NB4 (cell line): ENCODE results near the gene ARL14EPL.

ENCODE experiments used
- DNase-seq: peaks from one replicate; pipeline ENCODE4 v3.0.0; 2010; ENCODE audit warnings: low read depth
- H3K4me3 ChIP-seq: one replicate; pipeline ENCODE4 v1.5.1; 2011; ENCODE audit warnings: mild to moderate bottlenecking, low read depth, low read length, moderate library complexity
- MYC ChIP-seq: IDR thresholded peaks from 2 replicates; pipeline ENCODE4 v1.6.1; 2011; ENCODE audit warnings: low read depth, low read length
- POLR2A ChIP-seq: IDR thresholded peaks from 2 replicates; pipeline ENCODE4 v1.6.1; 2011; ENCODE audit warnings: mild to moderate bottlenecking; ENCODE audit not compliant: insufficient read length; ENCODE audit errors: extremely low read depth
- TF ChIP-seq, protein P1 (sequence below): IDR thresholded peaks from one replicate; pipeline ENCODE4 v1.5.1; 2012; ENCODE audit warnings: low read depth, low read length
- TF ChIP-seq, protein P2 (sequence below): IDR thresholded peaks from 2 replicates; pipeline ENCODE4 v1.6.1; 2011; ENCODE audit warnings: low read depth, low read length

ARL14EPL gene

DNA sequence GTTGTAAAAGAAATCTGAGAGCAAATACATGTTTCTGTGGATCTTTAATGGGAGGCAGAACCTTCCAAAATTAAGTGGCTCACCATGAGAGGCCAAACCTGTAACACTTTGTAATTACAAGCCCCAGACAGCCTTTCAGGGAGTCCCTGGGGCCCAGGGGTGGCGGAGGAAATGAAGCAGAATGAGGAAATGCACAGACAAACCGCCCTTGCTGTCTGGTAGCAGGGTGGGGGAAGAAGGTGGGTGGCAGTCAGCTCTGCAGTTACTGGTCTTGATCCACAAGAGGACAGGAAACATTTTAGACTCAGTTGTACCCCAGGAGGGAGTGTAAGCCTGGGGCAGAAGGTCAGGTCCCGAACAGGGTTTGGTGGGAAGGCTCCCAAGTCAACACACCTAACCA is 6.5 kb downstream of the ARL14EPL start:
- no peak overlapping the region for H3K4me3 ChIP-seq
- TF ChIP-seq MYC (no peak), POLR2A (peak; percentile 23)
- DNase-seq = peak; percentile 90

DNA sequence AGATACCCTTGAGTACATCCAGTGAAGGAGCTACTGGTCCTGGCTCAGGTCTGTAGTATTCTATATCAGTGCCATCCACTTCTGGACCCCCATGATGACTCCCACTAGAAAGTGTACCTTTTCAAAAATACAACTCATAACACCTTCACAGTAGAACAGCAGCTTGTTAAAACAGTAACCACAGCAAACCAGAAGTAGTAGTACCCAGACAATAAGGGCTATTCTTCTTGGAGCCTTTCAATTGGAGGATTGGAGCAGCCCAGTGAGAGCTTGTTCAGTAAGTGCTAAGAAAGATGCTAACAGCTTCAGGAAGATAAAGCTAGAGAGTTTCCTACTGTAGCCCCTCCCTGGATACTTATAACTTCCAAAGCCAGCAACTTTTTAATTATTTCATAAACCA is 10.1 kb downstream of the ARL14EPL start:
- no peak overlapping the region for H3K4me3 ChIP-seq
- TF ChIP-seq POLR2A (no peak), MYC (no peak)
- TF ChIP-seq, protein P1, sequence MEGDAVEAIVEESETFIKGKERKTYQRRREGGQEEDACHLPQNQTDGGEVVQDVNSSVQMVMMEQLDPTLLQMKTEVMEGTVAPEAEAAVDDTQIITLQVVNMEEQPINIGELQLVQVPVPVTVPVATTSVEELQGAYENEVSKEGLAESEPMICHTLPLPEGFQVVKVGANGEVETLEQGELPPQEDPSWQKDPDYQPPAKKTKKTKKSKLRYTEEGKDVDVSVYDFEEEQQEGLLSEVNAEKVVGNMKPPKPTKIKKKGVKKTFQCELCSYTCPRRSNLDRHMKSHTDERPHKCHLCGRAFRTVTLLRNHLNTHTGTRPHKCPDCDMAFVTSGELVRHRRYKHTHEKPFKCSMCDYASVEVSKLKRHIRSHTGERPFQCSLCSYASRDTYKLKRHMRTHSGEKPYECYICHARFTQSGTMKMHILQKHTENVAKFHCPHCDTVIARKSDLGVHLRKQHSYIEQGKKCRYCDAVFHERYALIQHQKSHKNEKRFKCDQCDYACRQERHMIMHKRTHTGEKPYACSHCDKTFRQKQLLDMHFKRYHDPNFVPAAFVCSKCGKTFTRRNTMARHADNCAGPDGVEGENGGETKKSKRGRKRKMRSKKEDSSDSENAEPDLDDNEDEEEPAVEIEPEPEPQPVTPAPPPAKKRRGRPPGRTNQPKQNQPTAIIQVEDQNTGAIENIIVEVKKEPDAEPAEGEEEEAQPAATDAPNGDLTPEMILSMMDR = no peak
- TF ChIP-seq, protein P2, sequence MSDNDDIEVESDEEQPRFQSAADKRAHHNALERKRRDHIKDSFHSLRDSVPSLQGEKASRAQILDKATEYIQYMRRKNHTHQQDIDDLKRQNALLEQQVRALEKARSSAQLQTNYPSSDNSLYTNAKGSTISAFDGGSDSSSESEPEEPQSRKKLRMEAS = no peak
- DNase-seq = no peak

DNA sequence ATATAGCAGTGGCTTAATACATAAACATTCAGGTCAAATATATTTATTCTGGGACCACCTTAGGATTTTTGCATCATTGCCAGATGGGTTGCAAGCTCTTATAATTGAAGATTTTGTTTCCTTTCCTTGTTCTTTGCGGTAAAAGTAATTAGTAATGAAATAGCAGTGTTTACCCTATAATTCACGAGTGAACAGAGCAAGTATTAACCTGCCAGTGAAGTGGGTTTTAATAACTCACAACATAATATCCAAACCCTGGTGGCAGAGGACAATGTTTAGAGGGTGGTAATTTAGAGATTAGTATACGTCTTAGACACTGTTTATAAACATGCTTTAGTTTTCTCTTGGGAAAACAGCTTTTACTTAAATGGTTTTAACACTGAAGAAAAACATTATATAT is 11.8 kb downstream of the ARL14EPL start:
- DNase-seq = no peak
- H3K4me3 ChIP-seq = no peak overlapping the region
- TF ChIP-seq, protein P2 = no peak

DNA sequence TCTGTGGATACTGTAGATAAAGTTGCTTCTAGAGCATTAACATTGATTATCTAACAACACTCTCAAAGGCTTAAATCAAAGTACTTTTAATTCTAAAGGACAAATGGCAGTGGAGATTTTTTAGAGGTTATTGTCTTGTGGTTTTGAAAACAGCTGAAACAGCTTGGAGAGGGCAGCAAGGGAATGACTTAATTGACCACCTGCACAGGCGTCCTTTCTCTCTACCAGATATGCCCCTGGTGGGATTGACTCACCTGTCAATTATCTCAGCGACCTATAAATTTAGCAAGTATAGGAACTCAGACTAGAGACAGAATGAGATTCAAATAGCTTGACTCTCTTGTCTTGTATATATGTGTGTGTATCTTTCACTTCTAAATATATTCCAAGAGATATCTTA is 13.5 kb downstream of the ARL14EPL start:
- no peak overlapping the region for H3K4me3 ChIP-seq
- DNase-seq = no peak

DNA sequence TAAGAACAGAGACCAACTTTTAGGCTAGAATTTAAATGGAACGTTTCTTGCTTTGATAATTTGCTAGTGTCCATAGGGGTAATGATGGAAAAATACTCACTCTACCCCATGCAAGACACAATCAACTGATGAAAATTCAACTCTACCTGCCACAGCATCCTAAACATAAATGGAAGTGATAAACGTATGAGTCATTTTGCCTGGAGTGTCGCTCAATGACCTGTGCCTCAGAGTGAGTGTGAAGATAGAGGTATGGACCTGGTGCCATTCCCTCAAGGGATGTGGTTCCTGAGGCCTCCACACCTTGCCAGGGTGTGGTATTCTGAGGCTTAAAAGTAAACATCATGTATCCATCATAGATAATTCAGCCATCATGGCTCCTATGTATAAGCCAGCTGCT is 14.0 kb downstream of the ARL14EPL start:
- H3K4me3 ChIP-seq = no peak overlapping the region
- DNase-seq = no peak
- TF ChIP-seq, protein P1 = no peak
- TF ChIP-seq, protein P2 = no peak
- no peak for TF ChIP-seq MYC
- TF ChIP-seq POLR2A = no peak

More for the DNA sequence above, 13.5 kb downstream of the ARL14EPL start:
- TF ChIP-seq, protein P2 = no peak
- TF ChIP-seq POLR2A = no peak
- TF ChIP-seq MYC = no peak
- TF ChIP-seq, protein P1 = no peak

DNA sequence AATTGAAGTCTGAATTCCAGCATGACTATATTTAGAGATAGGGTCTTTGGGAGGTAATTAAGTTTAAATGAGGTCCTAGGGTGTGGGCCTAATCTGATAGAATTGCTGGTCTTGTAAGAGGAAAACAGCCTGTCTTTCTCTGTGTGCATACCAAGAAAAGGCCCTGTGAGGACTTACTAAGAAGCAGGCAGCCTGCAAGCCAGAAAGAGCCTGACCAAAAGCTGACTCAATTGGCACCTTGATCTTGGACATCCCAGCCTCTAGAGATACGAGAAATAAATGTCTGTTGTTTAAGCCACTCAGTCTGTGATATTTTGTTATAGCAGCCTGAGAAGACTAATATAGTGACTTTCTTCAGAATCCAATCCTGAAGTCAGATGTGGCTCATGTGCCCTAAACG is 14.6 kb downstream of the ARL14EPL start:
- no peak for DNase-seq
- no peak for TF ChIP-seq POLR2A
- no peak for TF ChIP-seq MYC
- TF ChIP-seq, protein P2 = no peak
- TF ChIP-seq, protein P1 = no peak
- no peak overlapping the region for H3K4me3 ChIP-seq

DNA sequence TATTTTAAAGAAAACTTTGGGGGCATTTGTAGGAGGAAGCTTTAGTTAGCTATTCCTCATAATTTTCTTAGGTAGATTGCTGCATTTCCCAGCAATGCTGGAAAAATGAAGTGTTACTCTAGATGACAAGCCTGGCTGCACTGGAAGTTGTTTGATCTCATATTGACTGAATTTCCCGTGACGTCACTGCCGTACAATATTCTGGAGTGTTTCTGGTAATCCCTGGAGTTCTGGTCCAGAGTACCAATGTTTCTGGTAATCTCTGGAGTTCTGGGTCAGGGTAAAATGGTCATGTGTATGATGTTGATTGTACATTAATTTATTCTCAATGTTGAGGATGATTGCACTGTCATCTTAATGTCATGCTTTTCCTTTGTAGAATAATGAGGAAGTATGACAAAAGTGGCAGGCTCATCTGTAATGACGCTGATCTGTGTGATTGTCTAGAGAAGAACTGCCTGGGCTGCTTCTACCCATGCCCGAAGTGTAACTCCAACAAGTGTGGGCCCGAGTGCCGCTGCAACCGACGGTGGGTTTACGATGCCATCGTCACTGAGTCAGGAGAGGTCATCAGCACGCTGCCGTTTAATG is 26.2 kb downstream of the ARL14EPL start:
- TF ChIP-seq, protein P2 = no peak
- TF ChIP-seq POLR2A = no peak
- TF ChIP-seq, protein P1 = no peak
- TF ChIP-seq MYC = no peak
- no peak overlapping the region for H3K4me3 ChIP-seq
- DNase-seq = peak; percentile 34
